ENCODE results near the gene MOB3B. TPM values are rescaled to one million over a fixed set of nuclear protein-coding genes. Genes with fewer than 3 reads are reported as not detected.

The MOB3B gene
- total RNA-seq, 2 experiments from 2014 or later, result 0.34 to 0.38 TPM

GRCh38 chr9:27278374-27278773 is 251.2 kb downstream of the MOB3B start:
- CTCF ChIA-PET, result interaction anchor here (1.4 kb wide), 1 partner anchor 55 kb away, joined by 4 read pairs; no protein-coding TSS in a partner anchor
- Mint-ChIP-seq H3K36me3 (no peaks in the 10 kb centered on the region), H3K4me1 (ENCODE audit: low read depth) (no peaks in the 10 kb centered on the region), H3K9me3 (no peaks in the 10 kb centered on the region), H3K27ac (no peak overlapping the region), H3K4me3 (no peak overlapping the region), H3K27me3 (no peaks in the 10 kb centered on the region)
- no peak for DNase-seq
- intact Hi-C loops (cut with micrococcal nuclease), result no loop called here
- POLR2A ChIA-PET, result no interaction called here

DNA sequence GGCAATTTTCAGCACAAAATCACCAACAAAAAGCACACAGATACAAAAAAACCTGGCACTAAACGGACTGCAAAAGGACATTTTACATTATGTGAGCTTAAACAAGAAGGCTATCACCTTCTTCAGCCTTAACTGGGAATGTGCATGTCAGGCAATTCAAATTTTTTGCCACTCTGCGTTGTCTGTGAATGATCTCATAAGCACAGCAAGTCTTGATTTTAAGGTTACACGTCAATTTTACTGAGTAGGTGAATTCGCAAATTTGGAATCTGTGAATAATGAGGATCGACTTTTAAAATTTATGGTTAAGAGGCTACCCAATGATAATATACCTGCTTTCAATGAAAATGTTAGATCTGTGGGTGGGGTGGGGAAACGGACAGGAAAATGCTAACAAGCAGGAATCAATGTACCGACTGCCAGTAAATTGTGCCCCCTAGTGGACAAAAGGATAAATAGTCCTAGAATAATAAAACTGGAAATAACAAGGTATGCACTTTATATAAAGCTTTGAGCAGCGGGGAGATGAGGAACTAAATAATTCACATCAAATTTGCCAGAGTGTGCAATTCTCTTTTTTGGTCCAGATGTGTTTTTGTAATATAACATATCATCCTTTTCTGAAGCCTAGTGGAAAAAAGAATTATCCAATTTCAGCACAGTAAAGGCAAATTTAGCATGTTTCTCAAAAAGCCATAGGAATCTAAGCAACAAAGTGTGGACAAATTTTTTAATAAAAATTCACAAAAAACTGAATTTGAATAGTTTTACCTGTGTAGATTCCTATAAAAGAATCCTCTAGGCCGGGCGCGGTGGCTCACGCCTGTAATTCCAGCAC is 253.2 kb downstream of the MOB3B start:
- ChIA-PET CTCF (interaction anchor here (1.3 to 1.7 kb wide), 4 partner anchors 17 to 246 kb away, joined by 3 to 9 read pairs (median 5); no protein-coding TSS in a partner anchor), POLR2A (no interaction called here)
- no peak for DNase-seq
- Mint-ChIP-seq H3K9me3 (no peaks in the 10 kb centered on the region), H3K27ac (no peak overlapping the region), H3K4me3 (no peak overlapping the region), H3K36me3 (no peaks in the 10 kb centered on the region), H3K4me1 (ENCODE audit: low read depth) (no peaks in the 10 kb centered on the region), H3K27me3 (no peaks in the 10 kb centered on the region)
- intact Hi-C loops (cut with micrococcal nuclease), result loop anchor here (1.0 kb wide), 2 partner anchors 242 to 532 kb away; no protein-coding TSS in a partner anchor

Other genes starting within 250 kb of the MOB3B start
- gene EQTN, start 232.7 kb downstream of the MOB3B start, total RNA-seq, result not detected
- gene IFNK, start 5.5 kb downstream of the MOB3B start, total RNA-seq, result not detected
- 10 to 100 TPM; 10.2 to 10.7 TPM for gene C9orf72, start 43.7 kb upstream of the MOB3B start, total RNA-seq

Measured in activated CD4-positive, alpha-beta memory T cell treated with anti-CD3 and anti-CD28 coated beads for 36 hours (primary cell).